DND-41 (cell line): Measurements from ENCODE around the gene LRRC27.

Source experiments
- ATAC-seq: fragments of 200-7000 bp; cut with Tn5 transposase; 3 replicates; pipeline ENCODE4 v1.9.1; 2021; ENCODE audit warnings: low read depth; ENCODE audit not compliant: insufficient read depth
- DNase-seq: peaks from one replicate; pipeline ENCODE4 v3.0.0-alpha.2; 2020
- H2AFZ ChIP-seq: 2 replicates; pipeline ENCODE4 v1.6.0; 2012; ENCODE audit warnings: low read depth, low read length
- H3K27ac ChIP-seq: 2 replicates; pipeline ENCODE4 v1.5.1; 2012; ENCODE audit warnings: low read length, inconsistent platforms
- H3K27me3 ChIP-seq: fragments of 200-600 bp; sonication (generic); 2 replicates; pipeline ENCODE4 v1.6.0; 2012; ENCODE audit warnings: low read length, mild to moderate bottlenecking, inconsistent platforms; ENCODE audit not compliant: insufficient read depth, poor library complexity
- H3K36me3 ChIP-seq: 2 replicates; pipeline ENCODE4 v1.5.1; 2012; ENCODE audit warnings: low read length, inconsistent platforms; ENCODE audit not compliant: insufficient read depth
- H3K4me1 ChIP-seq: 2 replicates; pipeline ENCODE4 v1.5.1; 2012; ENCODE audit warnings: mild to moderate bottlenecking, low read length; ENCODE audit not compliant: insufficient read depth
- H3K4me2 ChIP-seq: 2 replicates; pipeline ENCODE4 v1.6.0; 2012; ENCODE audit warnings: mild to moderate bottlenecking, moderate library complexity, low read length, inconsistent platforms; ENCODE audit not compliant: insufficient read depth
- H3K4me3 ChIP-seq, 2 experiments: fragments of 200-600 bp in 1 of 2; shearing (Covaris generic) in 1 of 2; 2 replicates each; pipeline ENCODE4 v1.5.1; 2012 to 2016; ENCODE audit warnings: inconsistent platforms in 2 of 2, low read length in 2 of 2, mild to moderate bottlenecking in 2 of 2, low read depth in 1 of 2, moderate library complexity in 1 of 2
- H3K79me2 ChIP-seq: 2 replicates; pipeline ENCODE4 v1.6.0; 2012; ENCODE audit warnings: low read length, inconsistent platforms; ENCODE audit not compliant: insufficient read depth
- H3K9ac ChIP-seq: 2 replicates; pipeline ENCODE4 v1.6.0; 2012; ENCODE audit warnings: low read depth, mild to moderate bottlenecking, inconsistent platforms, low read length, moderate library complexity
- H3K9me3 ChIP-seq: 2 replicates; pipeline ENCODE4 v1.5.1; 2012; ENCODE audit warnings: low read length, moderate library complexity, mild to moderate bottlenecking, inconsistent platforms; ENCODE audit not compliant: insufficient read depth, severe bottlenecking
- H4K20me1 ChIP-seq: 2 replicates; pipeline ENCODE4 v1.6.0; 2012; ENCODE audit warnings: low read length; ENCODE audit not compliant: insufficient read depth
- CTCF ChIP-seq: IDR thresholded peaks from 2 replicates; pipeline ENCODE4 v1.5.1; 2012; ENCODE audit warnings: borderline replicate concordance, low read length, moderate library complexity, mild to moderate bottlenecking; ENCODE audit not compliant: poor library complexity, severe bottlenecking; ENCODE audit errors: extremely low read depth
- EZH2 ChIP-seq: IDR thresholded peaks from 3 replicates; pipeline ENCODE4 v1.6.1; 2012; ENCODE audit warnings: borderline replicate concordance, low read depth, mild to moderate bottlenecking, moderate library complexity, low read length, inconsistent platforms; ENCODE audit not compliant: severe bottlenecking

LRRC27 gene

GRCh38 chr10:132401401-132402118 is 69.6 kb downstream of the LRRC27 start:
- Histone ChIP-seq H3K9me3 (no peaks in the 10 kb centered on the region), H3K36me3 (peaks cover 11% of the 10 kb centered on the region), H3K27me3 (no peaks in the 10 kb centered on the region), H3K9ac (no peak overlapping the region), H4K20me1 (peaks cover 52% of the 10 kb centered on the region), H2AFZ (no peak overlapping the region), H3K4me3 (no peak overlapping the region), H3K27ac (no peak overlapping the region), H3K79me2 (peaks cover 9% of the 10 kb centered on the region; the same call in 1 of the 2 replicates), H3K4me2 (no peak overlapping the region), H3K4me1 (peaks cover 19% of the 10 kb centered on the region)
- no peak for DNase-seq
- TF ChIP-seq EZH2 = no peak
- no peak for TF ChIP-seq CTCF
- ATAC-seq = no peak

GRCh38 chr10:132402781-132403241 is 70.8 kb downstream of the LRRC27 start:
- no peak for ATAC-seq
- Histone ChIP-seq H3K79me2 (peaks cover 9% of the 10 kb centered on the region; the same call in 1 of the 2 replicates), H3K9ac (no peak overlapping the region), H3K27me3 (no peaks in the 10 kb centered on the region), H2AFZ (no peak overlapping the region), H3K27ac (no peak overlapping the region), H3K36me3 (peaks cover 14% of the 10 kb centered on the region), H3K4me2 (no peak overlapping the region), H3K4me1 (peaks cover 15% of the 10 kb centered on the region), H4K20me1 (peaks cover 61% of the 10 kb centered on the region), H3K4me3 (no peak overlapping the region), H3K9me3 (no peaks in the 10 kb centered on the region)
- no peak for DNase-seq
- no peak for TF ChIP-seq EZH2
- no peak for TF ChIP-seq CTCF

GRCh38 chr10:132403511-132404168 is 71.6 kb downstream of the LRRC27 start:
- Histone ChIP-seq H3K9ac (no peak overlapping the region), H3K36me3 (peaks cover 14% of the 10 kb centered on the region), H3K27me3 (no peaks in the 10 kb centered on the region), H3K4me1 (peaks cover 7% of the 10 kb centered on the region), H2AFZ (no peak overlapping the region), H3K4me2 (no peak overlapping the region), H3K79me2 (0 out of 2 replicates have a peak, but pooled peaks cover 2% of the 10 kb centered on the region), H3K27ac (no peak overlapping the region), H3K4me3 (no peak overlapping the region), H3K9me3 (no peaks in the 10 kb centered on the region), H4K20me1 (peaks cover 63% of the 10 kb centered on the region)
- DNase-seq (no peak), ATAC-seq (no peak)
- TF ChIP-seq EZH2 (no peak), CTCF (no peak)
